ENCODE measurements around the gene HS3ST5.

HS3ST5 gene

DNA sequence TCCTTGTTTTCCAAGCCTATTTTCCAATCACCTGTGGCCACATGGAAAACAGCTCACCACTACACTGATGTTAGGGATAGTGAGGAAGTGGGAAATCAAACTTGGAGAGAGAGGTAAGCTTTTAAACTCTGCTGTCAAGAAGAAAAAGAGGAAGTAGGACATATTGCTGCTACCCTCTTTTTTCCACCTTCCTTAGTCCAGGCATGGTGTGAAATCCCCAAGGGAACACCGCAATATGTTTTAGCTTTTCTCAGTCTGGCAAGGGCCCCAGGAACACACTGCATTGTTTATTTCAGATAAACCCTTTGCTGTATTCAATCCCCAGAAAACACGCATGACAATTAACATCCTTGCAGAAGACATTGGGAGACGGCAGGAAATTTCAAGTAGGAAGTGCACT is 61.3 kb downstream of the HS3ST5 start:
- ChIA-PET CTCF (no interaction called here), POLR2A (no interaction called here)
- TF ChIP-seq BHLHE40 (IDR thresholded peaks at IDR 0.05; ENCODE audit: borderline replicate concordance): no peak
- no peak for TF ChIP-seq ELF4 (IDR thresholded peaks at IDR 0.05)
- no peak for TF ChIP-seq LEF1 (IDR thresholded peaks at IDR 0.05; ENCODE audit: borderline replicate concordance)
- TF ChIP-seq FOXA1 (IDR thresholded peaks at IDR 0.05): no peak
- DNase-seq (ENCODE audit: extremely low spot score): no peak

DNA sequence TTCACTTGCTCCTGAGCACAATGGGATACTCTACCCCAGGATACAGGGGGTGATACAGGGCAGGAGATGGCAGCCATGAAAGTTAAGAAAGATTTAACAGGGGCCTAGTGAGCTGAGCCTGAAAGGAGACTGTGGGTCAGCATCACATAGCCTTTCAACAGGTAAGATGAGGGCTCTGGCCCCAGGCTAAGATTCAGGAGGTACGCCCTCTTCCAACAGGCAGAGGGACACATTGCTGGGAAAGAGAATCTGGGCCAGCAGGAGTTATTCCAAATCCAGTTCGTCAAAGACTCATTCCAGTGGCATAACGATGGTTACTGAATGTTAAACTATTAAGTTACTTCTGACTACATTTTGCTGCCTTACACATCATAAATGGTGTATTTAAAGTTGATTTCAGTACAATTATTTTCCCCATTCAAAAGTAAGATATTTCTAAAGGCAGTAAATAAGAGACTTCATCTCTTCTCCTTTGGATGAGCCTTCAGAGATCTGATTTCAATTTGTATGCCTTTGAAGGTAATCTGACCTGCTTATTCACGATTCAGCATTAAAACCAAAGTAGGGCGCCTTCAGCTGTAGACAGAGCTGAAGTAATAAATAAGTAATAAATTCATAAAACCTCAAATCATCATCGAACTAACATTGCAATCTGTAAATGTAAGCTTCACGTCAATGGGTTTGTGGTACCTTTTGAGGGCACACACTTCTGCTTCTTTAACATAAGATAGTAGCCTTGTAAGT is 62.4 kb downstream of the HS3ST5 start:
- ChIA-PET CTCF (no interaction called here), POLR2A (no interaction called here)
- no peak for TF ChIP-seq FOXM1 (IDR thresholded peaks at IDR 0.05; ENCODE audit: borderline replicate concordance)
- no peak for TF ChIP-seq NFRKB (IDR thresholded peaks at IDR 0.05)
- no peak for TF ChIP-seq HDGF (IDR thresholded peaks at IDR 0.05; ENCODE audit: borderline replicate concordance)
- no peak for TF ChIP-seq SP1 (IDR thresholded peaks at IDR 0.05)
- no peak for TF ChIP-seq SUZ12 (IDR thresholded peaks at IDR 0.05)
- TF ChIP-seq L3MBTL2 (conservative IDR thresholded peaks at IDR 0.05): no peak
- TF ChIP-seq CTBP1 (IDR thresholded peaks at IDR 0.05; ENCODE audit: borderline replicate concordance): no peak
- TF ChIP-seq BHLHE40 (IDR thresholded peaks at IDR 0.05; ENCODE audit: borderline replicate concordance): no peak
- TF ChIP-seq TARDBP (IDR thresholded peaks at IDR 0.05): no peak
- TF ChIP-seq FOXA1 (IDR thresholded peaks at IDR 0.05): no peak
- no peak for TF ChIP-seq ELF4 (IDR thresholded peaks at IDR 0.05)
- no peak for DNase-seq (ENCODE audit: extremely low spot score)

DNA sequence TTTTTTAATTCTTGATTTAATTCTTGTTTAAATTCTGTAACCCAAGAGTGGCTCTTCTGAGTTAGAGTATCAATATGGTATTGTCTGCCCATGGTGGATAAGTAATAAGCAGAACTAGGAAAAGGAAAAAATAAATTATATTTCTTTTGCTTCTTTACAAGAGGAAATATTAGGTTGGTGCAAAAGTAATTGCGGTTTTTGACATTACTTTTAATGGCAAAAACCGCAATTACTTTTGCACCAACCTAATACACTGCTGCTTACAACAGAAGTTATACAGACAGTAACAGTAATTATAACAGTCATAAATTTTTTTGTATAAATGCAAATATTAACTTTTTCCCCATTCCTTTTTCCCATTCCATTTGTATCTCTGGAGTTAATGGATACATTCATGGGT is 65.6 kb downstream of the HS3ST5 start:
- no peak for TF ChIP-seq SP1 (IDR thresholded peaks at IDR 0.05)
- peak; percentile 72 for TF ChIP-seq ELF4 (IDR thresholded peaks at IDR 0.05)
- POLR2A ChIA-PET: no interaction called here
- CTCF ChIA-PET: no interaction called here
- DNase-seq (ENCODE audit: extremely low spot score): no peak

DNA sequence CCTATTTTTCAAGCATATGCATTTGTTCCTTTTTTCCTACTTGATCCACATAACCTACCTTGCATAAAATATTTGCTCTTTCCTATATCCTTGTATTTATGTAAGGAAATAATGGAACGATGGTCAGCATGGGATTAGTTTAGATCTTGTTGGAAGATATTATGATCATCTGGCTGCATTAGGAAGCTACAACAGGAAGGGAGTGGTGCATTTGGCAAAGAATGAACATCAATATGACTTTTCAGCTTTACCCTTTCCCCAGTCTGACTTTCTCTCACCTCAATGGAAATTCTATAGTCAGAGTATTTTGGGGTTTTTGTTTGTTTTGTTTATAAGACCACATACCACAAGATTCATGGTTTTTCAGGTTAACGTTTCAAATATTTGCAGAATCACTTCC is 66.0 kb downstream of the HS3ST5 start:
- ChIA-PET POLR2A (no interaction called here), CTCF (no interaction called here)
- no peak for TF ChIP-seq FOXK2 (IDR thresholded peaks at IDR 0.05)
- TF ChIP-seq SP1 (IDR thresholded peaks at IDR 0.05): no peak
- no peak for TF ChIP-seq FOXM1 (IDR thresholded peaks at IDR 0.05; ENCODE audit: borderline replicate concordance)
- TF ChIP-seq TARDBP (IDR thresholded peaks at IDR 0.05): no peak
- no peak for TF ChIP-seq ELF4 (IDR thresholded peaks at IDR 0.05)
- TF ChIP-seq SUZ12 (IDR thresholded peaks at IDR 0.05): no peak
- TF ChIP-seq ZNF384 (IDR thresholded peaks at IDR 0.05): no peak
- no peak for TF ChIP-seq BHLHE40 (IDR thresholded peaks at IDR 0.05; ENCODE audit: borderline replicate concordance)
- TF ChIP-seq FOXA1 (IDR thresholded peaks at IDR 0.05): no peak
- TF ChIP-seq, protein P1, sequence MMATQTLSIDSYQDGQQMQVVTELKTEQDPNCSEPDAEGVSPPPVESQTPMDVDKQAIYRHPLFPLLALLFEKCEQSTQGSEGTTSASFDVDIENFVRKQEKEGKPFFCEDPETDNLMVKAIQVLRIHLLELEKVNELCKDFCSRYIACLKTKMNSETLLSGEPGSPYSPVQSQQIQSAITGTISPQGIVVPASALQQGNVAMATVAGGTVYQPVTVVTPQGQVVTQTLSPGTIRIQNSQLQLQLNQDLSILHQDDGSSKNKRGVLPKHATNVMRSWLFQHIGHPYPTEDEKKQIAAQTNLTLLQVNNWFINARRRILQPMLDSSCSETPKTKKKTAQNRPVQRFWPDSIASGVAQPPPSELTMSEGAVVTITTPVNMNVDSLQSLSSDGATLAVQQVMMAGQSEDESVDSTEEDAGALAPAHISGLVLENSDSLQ (IDR thresholded peaks at IDR 0.05): no peak
- TF ChIP-seq ARNT (IDR thresholded peaks at IDR 0.05): no peak
- no peak for TF ChIP-seq HDGF (IDR thresholded peaks at IDR 0.05; ENCODE audit: borderline replicate concordance)
- no peak for TF ChIP-seq LEF1 (IDR thresholded peaks at IDR 0.05; ENCODE audit: borderline replicate concordance)
- TF ChIP-seq L3MBTL2 (conservative IDR thresholded peaks at IDR 0.05): no peak
- no peak for TF ChIP-seq NFRKB (IDR thresholded peaks at IDR 0.05)
- DNase-seq (ENCODE audit: extremely low spot score): no peak

DNA sequence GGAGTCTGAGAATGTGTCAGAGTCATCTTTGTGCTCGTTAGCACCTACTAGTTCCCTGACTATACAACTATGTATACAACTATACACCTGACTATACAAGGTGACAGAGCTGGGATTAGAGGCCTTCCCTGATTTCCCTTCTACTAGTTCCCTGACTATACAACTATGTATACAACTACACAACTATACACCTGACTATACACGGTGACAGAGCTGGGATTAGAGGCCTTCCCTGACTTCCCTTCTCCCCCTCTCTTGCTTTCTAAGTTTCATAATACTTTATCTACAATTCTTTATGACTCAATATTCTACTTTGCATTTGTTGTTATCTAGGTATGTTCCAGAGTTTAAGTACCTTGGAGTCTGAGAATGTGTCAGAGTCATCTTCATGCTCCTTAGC is 68.0 kb downstream of the HS3ST5 start:
- no peak for DNase-seq (ENCODE audit: extremely low spot score)
- POLR2A ChIA-PET: no interaction called here
- TF ChIP-seq FOXM1 (IDR thresholded peaks at IDR 0.05; ENCODE audit: borderline replicate concordance) (no peak), ZNF384 (IDR thresholded peaks at IDR 0.05) (no peak), CTBP1 (IDR thresholded peaks at IDR 0.05; ENCODE audit: borderline replicate concordance) (no peak), L3MBTL2 (conservative IDR thresholded peaks at IDR 0.05) (no peak), HDGF (IDR thresholded peaks at IDR 0.05; ENCODE audit: borderline replicate concordance) (no peak), FOXA1 (IDR thresholded peaks at IDR 0.05) (no peak), FOXK2 (IDR thresholded peaks at IDR 0.05) (no peak), BHLHE40 (IDR thresholded peaks at IDR 0.05; ENCODE audit: borderline replicate concordance) (no peak)
- TF ChIP-seq, protein P1 (IDR thresholded peaks at IDR 0.05): no peak
- CTCF ChIA-PET: no interaction called here

DNA sequence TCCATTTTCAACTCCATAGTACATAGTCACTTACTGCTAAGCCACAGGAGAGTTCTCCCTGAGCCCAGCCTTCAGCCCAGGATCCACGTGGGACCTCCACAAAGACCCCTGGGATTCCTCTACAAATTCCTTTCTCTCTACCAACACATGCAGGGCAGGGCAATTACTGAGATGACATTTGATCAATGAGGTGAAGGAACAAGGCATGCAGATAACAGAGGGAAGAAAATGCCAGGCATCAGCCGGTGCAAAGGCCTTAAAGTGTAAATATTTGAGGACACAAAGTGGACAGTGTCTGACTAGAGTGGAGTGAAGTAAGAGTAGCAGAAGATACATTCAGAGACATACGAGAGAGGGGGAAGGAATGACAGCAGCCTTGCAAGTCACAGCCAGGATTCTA is 70.2 kb downstream of the HS3ST5 start:
- CTCF ChIA-PET: no interaction called here
- TF ChIP-seq BHLHE40 (IDR thresholded peaks at IDR 0.05; ENCODE audit: borderline replicate concordance): no peak
- no peak for TF ChIP-seq LEF1 (IDR thresholded peaks at IDR 0.05; ENCODE audit: borderline replicate concordance)
- TF ChIP-seq HDGF (IDR thresholded peaks at IDR 0.05; ENCODE audit: borderline replicate concordance): no peak
- no peak for TF ChIP-seq TARDBP (IDR thresholded peaks at IDR 0.05)
- TF ChIP-seq FOXA1 (IDR thresholded peaks at IDR 0.05): no peak
- TF ChIP-seq, protein P1 (IDR thresholded peaks at IDR 0.05): no peak
- TF ChIP-seq NFRKB (IDR thresholded peaks at IDR 0.05): no peak
- no peak for TF ChIP-seq SUZ12 (IDR thresholded peaks at IDR 0.05)
- TF ChIP-seq ZNF384 (IDR thresholded peaks at IDR 0.05): no peak
- TF ChIP-seq L3MBTL2 (conservative IDR thresholded peaks at IDR 0.05): no peak
- TF ChIP-seq SP1 (IDR thresholded peaks at IDR 0.05): no peak
- no peak for TF ChIP-seq FOXM1 (IDR thresholded peaks at IDR 0.05; ENCODE audit: borderline replicate concordance)
- no peak for TF ChIP-seq CTBP1 (IDR thresholded peaks at IDR 0.05; ENCODE audit: borderline replicate concordance)
- TF ChIP-seq ARNT (IDR thresholded peaks at IDR 0.05): no peak
- POLR2A ChIA-PET: no interaction called here
- DNase-seq (ENCODE audit: extremely low spot score): no peak
